Keratinocyte (primary cell): ENCODE data around the gene CACNA1C. TPM values are rescaled to one million over a fixed set of nuclear protein-coding genes. Genes with fewer than 3 reads are reported as not detected.

Experiments used
- DNase-seq: peaks from one replicate; pipeline ENCODE4 v3.0.0-alpha.2; 2011; ENCODE audit warnings: low read depth, missing footprints, low spot score
- FAIRE-seq: peaks from 2 replicates; lab custom pipeline; 2011; peaks lifted over from hg19 to GRCh38; lab: Jason Lieb, UNC
- H2AFZ ChIP-seq: 2 replicates; pipeline ENCODE4 v1.6.0; 2012; ENCODE audit warnings: low read length, control low read depth, inconsistent platforms; ENCODE audit not compliant: control insufficient read depth
- H3K27ac ChIP-seq: 2 replicates; pipeline ENCODE4 v1.5.1; 2011; ENCODE audit warnings: low read length; ENCODE audit not compliant: control insufficient read depth, insufficient read depth
- H3K27me3 ChIP-seq: 3 replicates; pipeline ENCODE4 v1.6.0; 2011; ENCODE audit warnings: low read length; ENCODE audit not compliant: control insufficient read depth, insufficient read depth; ENCODE audit errors: extremely low read depth
- H3K36me3 ChIP-seq, 2 experiments: 2 replicates in 1 of 2; 3 replicates in 1 of 2; pipeline ENCODE4 v1.5.1; 2011; ENCODE audit warnings: low read length in 2 of 2, mild to moderate bottlenecking in 1 of 2; ENCODE audit not compliant: control insufficient read depth in 2 of 2, insufficient read depth in 2 of 2; ENCODE audit errors: extremely low read depth in 1 of 2
- H3K4me1 ChIP-seq: 3 replicates; pipeline ENCODE4 v1.5.1; 2011; ENCODE audit warnings: low read length; ENCODE audit not compliant: control insufficient read depth, insufficient read depth; ENCODE audit errors: extremely low read depth
- H3K4me2 ChIP-seq: 3 replicates; pipeline ENCODE4 v1.6.0; 2011; ENCODE audit warnings: low read depth, low read length; ENCODE audit not compliant: control insufficient read depth, insufficient read depth; ENCODE audit errors: extremely low read depth
- H3K4me3 ChIP-seq, 3 experiments: fragments of 200-600 bp in 1 of 3; sonication (generic) in 1 of 3; 2 replicates in 2 of 3; 3 replicates in 1 of 3; pipeline ENCODE4 v1.5.1; 2011 to 2016; ENCODE audit warnings: low read length in 3 of 3, mild to moderate bottlenecking in 3 of 3, control low read depth in 2 of 3, inconsistent platforms in 1 of 3, low read depth in 1 of 3, mixed read lengths in 1 of 3, mixed run types in 1 of 3, moderate library complexity in 1 of 3; ENCODE audit not compliant: control insufficient read depth in 2 of 3, insufficient read depth in 2 of 3; ENCODE audit errors: extremely low read depth in 1 of 3
- H3K79me2 ChIP-seq: 2 replicates; pipeline ENCODE4 v1.6.0; 2012; ENCODE audit warnings: low read length; ENCODE audit not compliant: control insufficient read depth, insufficient read depth
- H3K9ac ChIP-seq: 3 replicates; pipeline ENCODE4 v1.6.0; 2011; ENCODE audit warnings: low read length; ENCODE audit not compliant: control insufficient read depth, insufficient read depth; ENCODE audit errors: extremely low read depth
- H3K9me1 ChIP-seq: 3 replicates; pipeline ENCODE4 v1.6.0; 2011; ENCODE audit warnings: low read length; ENCODE audit not compliant: control insufficient read depth, insufficient read depth; ENCODE audit errors: extremely low read depth
- H3K9me3 ChIP-seq: 2 replicates; pipeline ENCODE4 v1.5.1; 2012; ENCODE audit warnings: low read depth, low read length; ENCODE audit not compliant: control insufficient read depth
- H4K20me1 ChIP-seq: 3 replicates; pipeline ENCODE4 v1.6.0; 2011; ENCODE audit warnings: low read length; ENCODE audit not compliant: control insufficient read depth, insufficient read depth; ENCODE audit errors: extremely low read depth
- EZH2 ChIP-seq: IDR thresholded peaks from one replicate; pipeline ENCODE4 v1.6.1; 2012; ENCODE audit warnings: inconsistent platforms, mild to moderate bottlenecking, low read length, moderate library complexity
- dilution Hi-C: fragments of 300-500 bp; cut with MboI; formaldehyde crosslinking; loops from one replicate; pipeline ENCODE4 v1.7.0; 2020; ENCODE audit warnings: low sequenced_read_pairs; ENCODE audit not compliant: extremely low pct_ligation_motif_present
- polyA plus RNA-seq, 5 experiments: library from polyadenylated mRNA; depleted of rRNA in 3 of 5; stranded (reverse) in 3 of 5; stranded (forward) in 1 of 5; unstranded in 1 of 5; fragments of >200 nt; gene quantifications; 1 replicate in 1 of 5; 2 replicates in 3 of 5; 3 replicates in 1 of 5; pipeline versions ENCODE4 v1.2.1 to v1.2.3, GENCODE V29; 2011 to 2012; ENCODE audit warnings: missing spikeins in 2 of 5, low read depth in 1 of 5, low replicate concordance in 1 of 5
- TF ChIP-seq, protein P1 (sequence below), 3 experiments: IDR thresholded peaks in 1 of 3; conservative IDR thresholded peaks in 1 of 3; optimal IDR thresholded peaks in 1 of 3; 2 replicates in 2 of 3; 3 replicates in 1 of 3; pipeline versions ENCODE3 to v1.5.1; 2011; ENCODE audit warnings: low read length in 3 of 3, mild to moderate bottlenecking in 3 of 3, moderate library complexity in 2 of 3, control low read depth in 1 of 3, inconsistent platforms in 1 of 3; ENCODE audit not compliant: insufficient read depth in 2 of 3; ENCODE audit errors: extremely low read depth in 1 of 3

The CACNA1C gene
- polyA plus RNA-seq, 1 donor (not counting 4 experiments of a cell fraction or from before 2014, with no cell fraction given), result not detected

DNA sequence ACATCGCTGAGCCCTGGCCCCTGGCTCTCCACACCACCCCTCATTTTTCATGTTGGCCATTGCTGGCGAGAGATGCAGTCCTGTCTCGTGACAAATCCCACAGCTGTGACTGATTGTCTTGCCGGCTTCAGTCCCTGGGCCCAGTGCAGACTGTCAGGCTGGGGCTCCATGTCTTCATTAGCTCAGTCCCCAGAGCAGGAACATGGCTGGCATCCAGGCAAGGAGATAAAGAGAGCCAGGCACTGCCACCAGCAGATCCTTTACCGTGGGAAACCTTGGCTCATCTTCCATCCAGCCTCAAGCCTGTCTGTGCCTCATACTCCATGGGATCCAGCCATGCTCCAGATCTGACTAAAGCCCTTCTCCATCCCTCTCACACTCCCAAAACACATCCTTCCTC is 457.3 kb downstream of the CACNA1C start:
- FAIRE-seq (no peak), DNase-seq (no peak)
- H3K9ac ChIP-seq, result no peak overlapping the region
- H3K27me3 ChIP-seq, result no peaks in the 10 kb centered on the region
- H3K9me3 ChIP-seq, result no peaks in the 10 kb centered on the region
- no peaks in the 10 kb centered on the region for H4K20me1 ChIP-seq
- no peak overlapping the region for H3K27ac ChIP-seq
- H2AFZ ChIP-seq, result no peak overlapping the region
- no peaks in the 10 kb centered on the region for H3K9me1 ChIP-seq
- H3K4me3 ChIP-seq, result no peak overlapping the region
- no peak overlapping the region for H3K4me2 ChIP-seq
- dilution Hi-C loops, result no loop called here
- H3K79me2 ChIP-seq, result no peaks in the 10 kb centered on the region
- H3K4me1 ChIP-seq, result no peaks in the 10 kb centered on the region
- TF ChIP-seq, protein P1, sequence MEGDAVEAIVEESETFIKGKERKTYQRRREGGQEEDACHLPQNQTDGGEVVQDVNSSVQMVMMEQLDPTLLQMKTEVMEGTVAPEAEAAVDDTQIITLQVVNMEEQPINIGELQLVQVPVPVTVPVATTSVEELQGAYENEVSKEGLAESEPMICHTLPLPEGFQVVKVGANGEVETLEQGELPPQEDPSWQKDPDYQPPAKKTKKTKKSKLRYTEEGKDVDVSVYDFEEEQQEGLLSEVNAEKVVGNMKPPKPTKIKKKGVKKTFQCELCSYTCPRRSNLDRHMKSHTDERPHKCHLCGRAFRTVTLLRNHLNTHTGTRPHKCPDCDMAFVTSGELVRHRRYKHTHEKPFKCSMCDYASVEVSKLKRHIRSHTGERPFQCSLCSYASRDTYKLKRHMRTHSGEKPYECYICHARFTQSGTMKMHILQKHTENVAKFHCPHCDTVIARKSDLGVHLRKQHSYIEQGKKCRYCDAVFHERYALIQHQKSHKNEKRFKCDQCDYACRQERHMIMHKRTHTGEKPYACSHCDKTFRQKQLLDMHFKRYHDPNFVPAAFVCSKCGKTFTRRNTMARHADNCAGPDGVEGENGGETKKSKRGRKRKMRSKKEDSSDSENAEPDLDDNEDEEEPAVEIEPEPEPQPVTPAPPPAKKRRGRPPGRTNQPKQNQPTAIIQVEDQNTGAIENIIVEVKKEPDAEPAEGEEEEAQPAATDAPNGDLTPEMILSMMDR (optimal IDR thresholded peaks at IDR 0.05 in 1 of 3, IDR thresholded peaks at IDR 0.05 in 1 of 3, conservative IDR thresholded peaks at IDR 0.05 in 1 of 3; ENCODE audit: extremely low read depth in 1 of 3, insufficient read depth in 2 of 3, low read length in 3 of 3), result no peak
- TF ChIP-seq EZH2, result no peak
- no peaks in the 10 kb centered on the region for H3K36me3 ChIP-seq

DNA sequence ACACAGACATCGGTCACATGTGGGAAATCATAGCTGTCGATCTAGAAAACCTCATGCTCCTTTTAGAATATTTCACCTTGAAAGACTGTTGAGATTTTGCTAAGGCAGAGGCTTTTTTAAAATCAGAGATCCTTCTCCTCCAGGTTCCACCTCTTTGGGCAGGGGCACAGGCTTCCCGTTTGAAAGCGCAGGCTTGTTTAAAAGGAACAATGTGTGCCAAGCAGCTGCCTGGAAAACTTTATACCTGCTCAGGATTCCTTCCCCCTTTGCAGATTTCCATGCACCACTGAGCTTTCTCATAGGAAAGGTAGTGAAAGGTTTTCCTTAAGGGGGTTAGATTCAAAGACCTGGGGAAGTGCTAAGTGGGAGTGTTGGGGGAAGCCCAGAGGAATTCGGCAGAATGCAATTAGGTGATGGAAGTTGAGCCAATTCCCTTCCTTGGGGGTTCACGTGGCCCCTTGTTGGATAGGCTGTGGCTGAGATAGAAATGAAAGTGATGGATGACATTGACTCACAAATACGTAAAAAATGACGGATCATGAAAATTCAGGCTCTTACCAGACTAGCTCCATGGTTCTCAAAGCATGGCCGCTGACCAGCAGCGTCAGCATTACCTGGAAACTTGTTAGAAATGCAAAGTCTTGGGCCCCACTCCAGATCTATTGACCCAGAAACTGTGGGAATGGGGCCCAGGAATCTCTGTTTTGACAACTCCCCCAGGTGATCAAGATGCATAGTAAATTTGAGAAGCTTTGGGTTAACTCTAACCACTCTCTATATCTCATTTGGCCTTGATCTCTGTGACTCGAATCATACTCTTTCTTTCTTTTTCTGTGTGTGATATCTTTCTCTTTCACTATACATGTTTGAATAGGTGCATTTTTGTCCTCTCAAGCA is 460.6 kb downstream of the CACNA1C start:
- H3K27me3 ChIP-seq, result no peaks in the 10 kb centered on the region
- H3K9me3 ChIP-seq, result no peaks in the 10 kb centered on the region
- no peaks in the 10 kb centered on the region for H3K9me1 ChIP-seq
- DNase-seq, result no peak
- no peak for TF ChIP-seq EZH2
- TF ChIP-seq, protein P1 (optimal IDR thresholded peaks at IDR 0.05 in 1 of 3, IDR thresholded peaks at IDR 0.05 in 1 of 3, conservative IDR thresholded peaks at IDR 0.05 in 1 of 3; ENCODE audit: extremely low read depth in 1 of 3, insufficient read depth in 2 of 3, low read length in 3 of 3), result no peak
- H2AFZ ChIP-seq, result no peak overlapping the region
- FAIRE-seq, result no peak
- H4K20me1 ChIP-seq, result no peaks in the 10 kb centered on the region
- no peak overlapping the region for H3K9ac ChIP-seq
- no peaks in the 10 kb centered on the region for H3K36me3 ChIP-seq
- dilution Hi-C loops, result no loop called here
- H3K4me1 ChIP-seq, result no peaks in the 10 kb centered on the region
- H3K4me3 ChIP-seq, result no peak overlapping the region
- H3K79me2 ChIP-seq, result no peaks in the 10 kb centered on the region
- no peak overlapping the region for H3K27ac ChIP-seq
- no peak overlapping the region for H3K4me2 ChIP-seq
